Vagina (tissue), 2 donors: Measurements from ENCODE around the gene PDE7B.

Experiments used
- CTCF ChIP-seq, 3 experiments: fragments of 450-650 bp in 2 of 3; fragments of 200-600 bp in 1 of 3; sonication (generic) in 1 of 3; IDR thresholded peaks; one replicate each; pipeline ENCODE4 v1.5.1; 2017 to 2019; ENCODE audit warnings: antibody characterized with exemption in 3 of 3, mild to moderate bottlenecking in 2 of 3, moderate library complexity in 2 of 3
- POLR2AphosphoS5 ChIP-seq, 2 donors: sonication (generic); formaldehyde crosslinking; IDR thresholded peaks; one replicate each; pipeline ENCODE4 v1.9.0; 2017; ENCODE audit warnings: antibody characterized with exemption in 2 of 2, mild to moderate bottlenecking in 2 of 2, low read depth in 1 of 2; ENCODE audit not compliant: insufficient read depth in 1 of 2

DNA sequence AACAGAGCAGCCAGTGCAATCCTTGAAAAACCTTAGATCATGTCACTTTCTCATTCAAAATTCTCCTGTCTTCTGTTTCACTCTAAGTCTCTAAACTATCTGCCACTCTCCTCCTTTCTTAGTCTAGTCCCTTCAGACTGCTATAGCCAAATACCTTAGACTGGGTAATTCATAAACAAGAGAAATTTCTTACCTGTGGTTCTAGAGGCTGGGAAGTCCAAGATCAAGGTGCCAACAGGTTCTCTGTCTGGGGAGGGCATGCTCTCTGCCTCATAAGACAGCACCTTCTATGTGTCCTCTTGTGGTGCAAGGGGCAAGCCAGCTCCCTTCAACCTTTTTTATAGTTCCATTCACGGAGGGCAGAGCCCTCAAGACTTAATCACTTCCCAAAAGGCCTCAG lies 242.3 kb downstream of the PDE7B start:
- TF ChIP-seq CTCF (IDR thresholded peaks at IDR 0.05): no peak
- no peak for TF ChIP-seq POLR2AphosphoS5 (IDR thresholded peaks at IDR 0.05; ENCODE audit: insufficient read depth in 1 of 2, low read depth in 1 of 2)
